Stimulated activated naive CD8-positive, alpha-beta T cell treated with anti-CD3 and anti-CD28 coated beads, Interleukin-15, Interleukin-2, amounts not matched to agents 100 ng/mL and 50 ng/mL, for 24 hours (primary cell): Measurements from ENCODE around the gene IRF2BP2.
A peak's percentile ranks its signal among the peaks of the same experiment; 100 is the strongest.

ENCODE experiments used
- H3K27ac Mint-ChIP-seq: one replicate; pipeline ENCODE4 v1.8.0; 2021; ENCODE audit warnings: mild to moderate bottlenecking, mixed read lengths
- H3K27me3 Mint-ChIP-seq: one replicate; pipeline ENCODE4 v1.8.0; 2021; ENCODE audit warnings: mixed read lengths
- H3K36me3 Mint-ChIP-seq: one replicate; pipeline ENCODE4 v1.8.0; 2021; ENCODE audit warnings: low read depth, mixed read lengths
- H3K4me1 Mint-ChIP-seq: one replicate; pipeline ENCODE4 v1.8.0; 2021; ENCODE audit warnings: low read depth, mixed read lengths
- H3K4me3 Mint-ChIP-seq: one replicate; pipeline ENCODE4 v1.8.0; 2021; ENCODE audit warnings: mild to moderate bottlenecking, mixed read lengths
- H3K9me3 Mint-ChIP-seq: one replicate; pipeline ENCODE4 v1.8.0; 2021; ENCODE audit warnings: mixed read lengths

IRF2BP2 gene

GRCh38 chr1:234621657-234622335 is 11.8 kb upstream of the IRF2BP2 start:
- H3K36me3 Mint-ChIP-seq: no peaks in the 10 kb centered on the region
- H3K27me3 Mint-ChIP-seq: no peaks in the 10 kb centered on the region
- peaks cover 1% of the 10 kb centered on the region for H3K4me1 Mint-ChIP-seq
- H3K4me3 Mint-ChIP-seq: no peak overlapping the region
- H3K27ac Mint-ChIP-seq: no peak overlapping the region
- H3K9me3 Mint-ChIP-seq: no peaks in the 10 kb centered on the region

- Mint-ChIP-seq H3K4me3 (no peak overlapping the region), H3K9me3 (no peaks in the 10 kb centered on the region), H3K27ac (no peak overlapping the region), H3K4me1 (peaks cover 5% of the 10 kb centered on the region), H3K36me3 (no peaks in the 10 kb centered on the region), H3K27me3 (no peaks in the 10 kb centered on the region)
These were observed 11.1 kb upstream of the IRF2BP2 start for GRCh38 chr1:234621127-234621468.

GRCh38 chr1:234620272-234621126 is 10.5 kb upstream of the IRF2BP2 start:
- Mint-ChIP-seq H3K4me1 (peaks cover 5% of the 10 kb centered on the region), H3K4me3 (no peak overlapping the region)

GRCh38 chr1:234619794-234620247 is 9.8 kb upstream of the IRF2BP2 start:
- H3K27me3 Mint-ChIP-seq: no peaks in the 10 kb centered on the region
- peaks cover 5% of the 10 kb centered on the region for H3K4me1 Mint-ChIP-seq
- no peaks in the 10 kb centered on the region for H3K9me3 Mint-ChIP-seq
- H3K4me3 Mint-ChIP-seq: no peak overlapping the region
- H3K27ac Mint-ChIP-seq: no peak overlapping the region
- no peaks in the 10 kb centered on the region for H3K36me3 Mint-ChIP-seq

More at GRCh38 chr1:234620272-234621126, 10.5 kb upstream of the IRF2BP2 start:
- Mint-ChIP-seq H3K9me3 (no peaks in the 10 kb centered on the region), H3K36me3 (no peaks in the 10 kb centered on the region), H3K27me3 (no peaks in the 10 kb centered on the region), H3K27ac (no peak overlapping the region)

GRCh38 chr1:234619071-234619480 is 9.1 kb upstream of the IRF2BP2 start:
- no peak overlapping the region for H3K27ac Mint-ChIP-seq
- no peaks in the 10 kb centered on the region for H3K27me3 Mint-ChIP-seq
- H3K4me1 Mint-ChIP-seq: peaks cover 6% of the 10 kb centered on the region
- H3K4me3 Mint-ChIP-seq: no peak overlapping the region
- H3K9me3 Mint-ChIP-seq: no peaks in the 10 kb centered on the region
- H3K36me3 Mint-ChIP-seq: no peaks in the 10 kb centered on the region

- H3K4me3 Mint-ChIP-seq: no peak overlapping the region
- H3K4me1 Mint-ChIP-seq: peaks cover 10% of the 10 kb centered on the region
These were observed 8.7 kb upstream of the IRF2BP2 start for GRCh38 chr1:234618737-234619049.

GRCh38 chr1:234617986-234618736 is 8.2 kb upstream of the IRF2BP2 start:
- H3K9me3 Mint-ChIP-seq: no peaks in the 10 kb centered on the region
- no peak overlapping the region for H3K4me3 Mint-ChIP-seq
- no peaks in the 10 kb centered on the region for H3K27me3 Mint-ChIP-seq
- no peak overlapping the region for H3K27ac Mint-ChIP-seq
- no peaks in the 10 kb centered on the region for H3K36me3 Mint-ChIP-seq
- peaks cover 15% of the 10 kb centered on the region for H3K4me1 Mint-ChIP-seq

More at GRCh38 chr1:234618737-234619049, 8.7 kb upstream of the IRF2BP2 start:
- Mint-ChIP-seq H3K27ac (no peak overlapping the region), H3K27me3 (no peaks in the 10 kb centered on the region), H3K36me3 (no peaks in the 10 kb centered on the region), H3K9me3 (no peaks in the 10 kb centered on the region)

GRCh38 chr1:234617131-234617985 is 7.4 kb upstream of the IRF2BP2 start:
- Mint-ChIP-seq H3K9me3 (no peaks in the 10 kb centered on the region), H3K27me3 (no peaks in the 10 kb centered on the region), H3K36me3 (no peaks in the 10 kb centered on the region), H3K4me3 (no peak overlapping the region), H3K27ac (no peak overlapping the region), H3K4me1 (peaks cover 23% of the 10 kb centered on the region)

- H3K27ac Mint-ChIP-seq: no peak overlapping the region
- H3K9me3 Mint-ChIP-seq: no peaks in the 10 kb centered on the region
- H3K27me3 Mint-ChIP-seq: no peaks in the 10 kb centered on the region
- H3K4me1 Mint-ChIP-seq: peaks cover 31% of the 10 kb centered on the region
- no peaks in the 10 kb centered on the region for H3K36me3 Mint-ChIP-seq
- no peak overlapping the region for H3K4me3 Mint-ChIP-seq
These were observed 6.7 kb upstream of the IRF2BP2 start for GRCh38 chr1:234616644-234617043.

GRCh38 chr1:234614081-234614489 is 4.1 kb upstream of the IRF2BP2 start:
- Mint-ChIP-seq H3K27ac (no peak overlapping the region), H3K4me3 (no peak overlapping the region), H3K36me3 (peaks cover 4% of the 10 kb centered on the region), H3K4me1 (peaks cover 41% of the 10 kb centered on the region), H3K27me3 (no peaks in the 10 kb centered on the region), H3K9me3 (no peaks in the 10 kb centered on the region)

- Mint-ChIP-seq H3K36me3 (peaks cover 5% of the 10 kb centered on the region), H3K9me3 (no peaks in the 10 kb centered on the region), H3K27me3 (no peaks in the 10 kb centered on the region), H3K27ac (peak overlapping the region; percentile 100), H3K4me3 (peak overlapping the region; percentile 74), H3K4me1 (peaks cover 41% of the 10 kb centered on the region)
These were observed 3.3 kb upstream of the IRF2BP2 start for GRCh38 chr1:234613128-234613875.

GRCh38 chr1:234612352-234613127 is 2.6 kb upstream of the IRF2BP2 start:
- Mint-ChIP-seq H3K4me3 (peak overlapping the region; percentile 74), H3K4me1 (peaks cover 48% of the 10 kb centered on the region), H3K27ac (peak overlapping the region; percentile 100), H3K36me3 (peaks cover 13% of the 10 kb centered on the region), H3K9me3 (no peaks in the 10 kb centered on the region), H3K27me3 (no peaks in the 10 kb centered on the region)

GRCh38 chr1:234611847-234612351 is 1.9 kb upstream of the IRF2BP2 start:
- Mint-ChIP-seq H3K27me3 (no peaks in the 10 kb centered on the region), H3K27ac (peak overlapping the region; percentile 100), H3K4me3 (peak overlapping the region; percentile 74), H3K36me3 (peaks cover 19% of the 10 kb centered on the region), H3K9me3 (no peaks in the 10 kb centered on the region), H3K4me1 (peaks cover 52% of the 10 kb centered on the region)
